Keratinocyte (primary cell): Measurements from ENCODE around the gene XCL2. TPM values are rescaled to one million over a fixed set of nuclear protein-coding genes. Genes with fewer than 3 reads are reported as not detected.

ENCODE experiments used
- DNase-seq: peaks from one replicate; pipeline ENCODE4 v3.0.0-alpha.2; 2011; ENCODE audit warnings: low read depth, missing footprints, low spot score
- FAIRE-seq: peaks from 2 replicates; lab custom pipeline; 2011; peaks lifted over from hg19 to GRCh38; lab: Jason Lieb, UNC
- H2AFZ ChIP-seq: 2 replicates; pipeline ENCODE4 v1.6.0; 2012; ENCODE audit warnings: low read length, control low read depth, inconsistent platforms; ENCODE audit not compliant: control insufficient read depth
- H3K27ac ChIP-seq: 2 replicates; pipeline ENCODE4 v1.5.1; 2011; ENCODE audit warnings: low read length; ENCODE audit not compliant: control insufficient read depth, insufficient read depth
- H3K27me3 ChIP-seq: 3 replicates; pipeline ENCODE4 v1.6.0; 2011; ENCODE audit warnings: low read length; ENCODE audit not compliant: control insufficient read depth, insufficient read depth; ENCODE audit errors: extremely low read depth
- H3K36me3 ChIP-seq, 2 experiments: 2 replicates in 1 of 2; 3 replicates in 1 of 2; pipeline ENCODE4 v1.5.1; 2011; ENCODE audit warnings: low read length in 2 of 2, mild to moderate bottlenecking in 1 of 2; ENCODE audit not compliant: control insufficient read depth in 2 of 2, insufficient read depth in 2 of 2; ENCODE audit errors: extremely low read depth in 1 of 2
- H3K4me1 ChIP-seq: 3 replicates; pipeline ENCODE4 v1.5.1; 2011; ENCODE audit warnings: low read length; ENCODE audit not compliant: control insufficient read depth, insufficient read depth; ENCODE audit errors: extremely low read depth
- H3K4me2 ChIP-seq: 3 replicates; pipeline ENCODE4 v1.6.0; 2011; ENCODE audit warnings: low read depth, low read length; ENCODE audit not compliant: control insufficient read depth, insufficient read depth; ENCODE audit errors: extremely low read depth
- H3K4me3 ChIP-seq, 3 experiments: fragments of 200-600 bp in 1 of 3; sonication (generic) in 1 of 3; 2 replicates in 2 of 3; 3 replicates in 1 of 3; pipeline ENCODE4 v1.5.1; 2011 to 2016; ENCODE audit warnings: low read length in 3 of 3, mild to moderate bottlenecking in 3 of 3, control low read depth in 2 of 3, inconsistent platforms in 1 of 3, low read depth in 1 of 3, mixed read lengths in 1 of 3, mixed run types in 1 of 3, moderate library complexity in 1 of 3; ENCODE audit not compliant: control insufficient read depth in 2 of 3, insufficient read depth in 2 of 3; ENCODE audit errors: extremely low read depth in 1 of 3
- H3K79me2 ChIP-seq: 2 replicates; pipeline ENCODE4 v1.6.0; 2012; ENCODE audit warnings: low read length; ENCODE audit not compliant: control insufficient read depth, insufficient read depth
- H3K9ac ChIP-seq: 3 replicates; pipeline ENCODE4 v1.6.0; 2011; ENCODE audit warnings: low read length; ENCODE audit not compliant: control insufficient read depth, insufficient read depth; ENCODE audit errors: extremely low read depth
- H3K9me1 ChIP-seq: 3 replicates; pipeline ENCODE4 v1.6.0; 2011; ENCODE audit warnings: low read length; ENCODE audit not compliant: control insufficient read depth, insufficient read depth; ENCODE audit errors: extremely low read depth
- H3K9me3 ChIP-seq: 2 replicates; pipeline ENCODE4 v1.5.1; 2012; ENCODE audit warnings: low read depth, low read length; ENCODE audit not compliant: control insufficient read depth
- H4K20me1 ChIP-seq: 3 replicates; pipeline ENCODE4 v1.6.0; 2011; ENCODE audit warnings: low read length; ENCODE audit not compliant: control insufficient read depth, insufficient read depth; ENCODE audit errors: extremely low read depth
- EZH2 ChIP-seq: IDR thresholded peaks from one replicate; pipeline ENCODE4 v1.6.1; 2012; ENCODE audit warnings: inconsistent platforms, mild to moderate bottlenecking, low read length, moderate library complexity
- dilution Hi-C: fragments of 300-500 bp; cut with MboI; formaldehyde crosslinking; loops from one replicate; pipeline ENCODE4 v1.7.0; 2020; ENCODE audit warnings: low sequenced_read_pairs; ENCODE audit not compliant: extremely low pct_ligation_motif_present
- polyA plus RNA-seq, 5 experiments: library from polyadenylated mRNA; depleted of rRNA in 3 of 5; stranded (reverse) in 3 of 5; stranded (forward) in 1 of 5; unstranded in 1 of 5; fragments of >200 nt; gene quantifications; 1 replicate in 1 of 5; 2 replicates in 3 of 5; 3 replicates in 1 of 5; pipeline versions ENCODE4 v1.2.1 to v1.2.3, GENCODE V29; 2011 to 2012; ENCODE audit warnings: missing spikeins in 2 of 5, low read depth in 1 of 5, low replicate concordance in 1 of 5
- TF ChIP-seq, protein P1 (sequence below), 3 experiments: IDR thresholded peaks in 1 of 3; conservative IDR thresholded peaks in 1 of 3; optimal IDR thresholded peaks in 1 of 3; 2 replicates in 2 of 3; 3 replicates in 1 of 3; pipeline versions ENCODE3 to v1.5.1; 2011; ENCODE audit warnings: low read length in 3 of 3, mild to moderate bottlenecking in 3 of 3, moderate library complexity in 2 of 3, control low read depth in 1 of 3, inconsistent platforms in 1 of 3; ENCODE audit not compliant: insufficient read depth in 2 of 3; ENCODE audit errors: extremely low read depth in 1 of 3

The XCL2 gene
- polyA plus RNA-seq, 1 donor (not counting 4 experiments of a cell fraction or from before 2014, with no cell fraction given): not detected

DNA sequence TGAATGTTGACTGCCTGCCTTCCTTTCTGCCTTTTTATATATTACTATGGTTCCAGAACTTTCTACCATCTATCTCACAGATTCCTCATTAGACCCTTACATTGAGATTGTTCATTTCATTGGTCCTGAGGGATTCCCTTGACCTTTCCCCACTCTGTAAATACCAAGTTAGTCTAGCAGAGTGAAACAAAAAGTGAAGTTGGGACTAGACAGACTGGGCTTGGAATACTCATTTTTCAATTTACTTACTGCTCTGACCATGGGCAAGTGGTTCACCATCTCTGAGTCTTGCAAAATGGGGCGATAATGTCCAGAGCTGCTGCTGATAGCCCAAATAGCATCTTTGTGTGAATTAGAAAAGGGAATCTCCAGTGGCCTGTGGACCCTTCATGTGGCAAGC is 38.8 kb downstream of the XCL2 start:
- FAIRE-seq: no peak
- Histone ChIP-seq H3K79me2 (no peaks in the 10 kb centered on the region), H3K4me2 (no peak overlapping the region), H3K36me3 (no peaks in the 10 kb centered on the region), H3K27ac (no peak overlapping the region), H2AFZ (no peak overlapping the region), H3K9me3 (no peaks in the 10 kb centered on the region), H3K9me1 (no peaks in the 10 kb centered on the region), H3K4me3 (no peak overlapping the region), H3K9ac (no peak overlapping the region), H3K4me1 (peaks cover 22% of the 10 kb centered on the region), H4K20me1 (no peaks in the 10 kb centered on the region), H3K27me3 (no peaks in the 10 kb centered on the region)
- DNase-seq: no peak
- dilution Hi-C loops: no loop called here
- TF ChIP-seq, protein P1, sequence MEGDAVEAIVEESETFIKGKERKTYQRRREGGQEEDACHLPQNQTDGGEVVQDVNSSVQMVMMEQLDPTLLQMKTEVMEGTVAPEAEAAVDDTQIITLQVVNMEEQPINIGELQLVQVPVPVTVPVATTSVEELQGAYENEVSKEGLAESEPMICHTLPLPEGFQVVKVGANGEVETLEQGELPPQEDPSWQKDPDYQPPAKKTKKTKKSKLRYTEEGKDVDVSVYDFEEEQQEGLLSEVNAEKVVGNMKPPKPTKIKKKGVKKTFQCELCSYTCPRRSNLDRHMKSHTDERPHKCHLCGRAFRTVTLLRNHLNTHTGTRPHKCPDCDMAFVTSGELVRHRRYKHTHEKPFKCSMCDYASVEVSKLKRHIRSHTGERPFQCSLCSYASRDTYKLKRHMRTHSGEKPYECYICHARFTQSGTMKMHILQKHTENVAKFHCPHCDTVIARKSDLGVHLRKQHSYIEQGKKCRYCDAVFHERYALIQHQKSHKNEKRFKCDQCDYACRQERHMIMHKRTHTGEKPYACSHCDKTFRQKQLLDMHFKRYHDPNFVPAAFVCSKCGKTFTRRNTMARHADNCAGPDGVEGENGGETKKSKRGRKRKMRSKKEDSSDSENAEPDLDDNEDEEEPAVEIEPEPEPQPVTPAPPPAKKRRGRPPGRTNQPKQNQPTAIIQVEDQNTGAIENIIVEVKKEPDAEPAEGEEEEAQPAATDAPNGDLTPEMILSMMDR (optimal IDR thresholded peaks at IDR 0.05 in 1 of 3, IDR thresholded peaks at IDR 0.05 in 1 of 3, conservative IDR thresholded peaks at IDR 0.05 in 1 of 3; ENCODE audit: extremely low read depth in 1 of 3, insufficient read depth in 2 of 3, low read length in 3 of 3): no peak
- no peak for TF ChIP-seq EZH2

DNA sequence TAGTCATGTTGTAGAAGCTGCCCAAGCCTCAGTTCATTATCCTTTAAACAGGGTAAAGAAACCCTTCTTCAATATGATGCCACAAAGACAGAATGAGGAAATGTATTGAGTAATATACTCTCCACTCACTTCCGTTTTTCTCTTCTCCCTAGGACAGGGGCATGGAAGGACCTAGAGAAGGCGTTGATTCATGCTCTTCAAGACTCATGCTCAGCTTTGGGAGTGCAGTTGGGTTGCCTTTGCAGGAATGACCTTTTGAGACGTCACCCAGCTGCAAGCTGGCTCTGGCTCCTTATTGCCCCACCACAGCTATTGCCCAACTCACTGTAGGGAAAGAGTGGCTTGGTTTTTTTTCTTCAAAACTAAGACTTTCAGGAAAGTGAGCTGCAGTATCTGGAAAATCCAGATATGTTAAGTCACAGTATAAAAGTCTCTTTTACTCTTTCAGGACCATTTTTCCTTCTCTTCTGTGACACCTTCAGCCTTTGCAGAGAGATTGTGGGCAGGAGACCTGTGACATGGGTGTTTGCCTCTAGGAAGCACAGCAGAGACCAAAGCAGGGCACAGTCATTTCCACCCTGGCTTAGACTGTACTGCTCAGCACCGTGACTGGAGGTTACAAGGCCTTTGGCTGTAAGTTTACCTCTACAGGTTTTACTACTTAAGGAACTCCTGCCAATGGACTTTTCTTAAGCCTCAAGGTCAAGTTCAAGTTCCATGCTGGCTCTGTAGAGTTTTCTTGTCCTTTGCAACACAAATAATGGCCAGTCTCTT is 39.5 kb downstream of the XCL2 start:
- Histone ChIP-seq H2AFZ (no peak overlapping the region), H3K9me1 (no peaks in the 10 kb centered on the region), H3K4me1 (peaks cover 22% of the 10 kb centered on the region), H3K36me3 (no peaks in the 10 kb centered on the region), H3K9ac (no peak overlapping the region), H3K9me3 (no peaks in the 10 kb centered on the region), H3K4me2 (no peak overlapping the region), H3K27me3 (no peaks in the 10 kb centered on the region), H4K20me1 (no peaks in the 10 kb centered on the region), H3K27ac (no peak overlapping the region), H3K4me3 (no peak overlapping the region), H3K79me2 (no peaks in the 10 kb centered on the region)
- FAIRE-seq: no peak
- no peak for TF ChIP-seq EZH2
- TF ChIP-seq, protein P1 (optimal IDR thresholded peaks at IDR 0.05 in 1 of 3, IDR thresholded peaks at IDR 0.05 in 1 of 3, conservative IDR thresholded peaks at IDR 0.05 in 1 of 3; ENCODE audit: extremely low read depth in 1 of 3, insufficient read depth in 2 of 3, low read length in 3 of 3): no peak
- dilution Hi-C loops: no loop called here
- no peak for DNase-seq
